HepG2 (cell line): ENCODE results near the gene PTPRC. TPM values are rescaled to one million over a fixed set of nuclear protein-coding genes. Genes with fewer than 3 reads are reported as not detected.

Source experiments
- ATAC-seq: fragments of 200-7000 bp; cut with Tn5 transposase; 3 replicates; pipeline ENCODE4 v1.9.1; 2020; ENCODE audit warnings: mild to moderate bottlenecking, moderate library complexity
- BruUV-seq: library from RNA; stranded (reverse); fragments of 400-500 nt; replicated peaks from 2 replicates; lab custom pipeline; 2021; lab: Mats Ljungman, UMichigan
- CTCF ChIA-PET: fragments of 300-600 bp; formaldehyde crosslinking; extraction: SDS; loops from one replicate; lab custom pipeline; 2021; ENCODE audit warnings: low total read pairs, inconsistent platforms, low intra/inter-chr PET ratio; lab: Yijun Ruan, JAX
- POLR2A ChIA-PET: fragments of 350-600 bp; sonication (Branson Sonifier 250); formaldehyde crosslinking; loops from one replicate; lab custom pipeline; 2020; ENCODE audit warnings: antibody characterized with exemption, inconsistent platforms; lab: Yijun Ruan, JAX
- DNase-seq: peaks from one replicate; pipeline ENCODE4 v3.0.0-alpha.2; 2015; ENCODE audit warnings: low spot score
- FAIRE-seq: peaks from 3 replicates; lab custom pipeline; 2011; peaks lifted over from hg19 to GRCh38; lab: Jason Lieb, UNC
- H2AFZ ChIP-seq: one replicate; pipeline ENCODE4 v1.6.1; 2011; ENCODE audit warnings: low read length, inconsistent platforms
- H3K27ac ChIP-seq: fragments of 300-600 bp; 3 replicates; pipeline ENCODE4 v1.8.0; 2011; ENCODE audit warnings: mixed run types, mild to moderate bottlenecking, mixed read lengths, low read length, inconsistent platforms; ENCODE audit not compliant: insufficient read depth; ENCODE audit errors: extremely low read length
- H3K27me3 ChIP-seq, 2 experiments: fragments of 200-600 bp in 1 of 2; 2 replicates in 1 of 2; 3 replicates in 1 of 2; pipeline versions ENCODE4 v1.6.0 to v1.8.0; 2011; ENCODE audit warnings: low read length in 2 of 2, mild to moderate bottlenecking in 2 of 2, moderate library complexity in 2 of 2, inconsistent platforms in 1 of 2; ENCODE audit not compliant: insufficient read depth in 2 of 2, control insufficient read depth in 1 of 2
- H3K36me3 ChIP-seq, 2 experiments: fragments of 200-600 bp in 1 of 2; replicated peaks in 1 of 2; 2 replicates in 1 of 2; 3 replicates in 1 of 2; pipeline versions ENCODE4 v1.5.1 to v1.8.0; 2011; ENCODE audit warnings: low read length in 2 of 2, inconsistent platforms in 1 of 2; ENCODE audit not compliant: insufficient read depth in 2 of 2, control insufficient read depth in 1 of 2
- H3K4me1 ChIP-seq: 2 replicates; pipeline ENCODE4 v1.5.1; 2012; ENCODE audit warnings: low read length, inconsistent platforms; ENCODE audit not compliant: insufficient read depth
- H3K4me2 ChIP-seq: 2 replicates; pipeline ENCODE4 v1.6.0; 2011; ENCODE audit warnings: low read depth, low read length, inconsistent platforms
- H3K4me3 ChIP-seq, 3 experiments: fragments of 200-600 bp in 1 of 3; sonication (generic), shearing (Covaris generic) in 1 of 3; replicated peaks in 1 of 3; 2 replicates each; pipeline ENCODE4 v1.5.1; 2011 to 2016; ENCODE audit warnings: low read length in 3 of 3, inconsistent platforms in 2 of 3, low read depth in 2 of 3, mild to moderate bottlenecking in 2 of 3, control low read depth in 1 of 3, mixed read lengths in 1 of 3; ENCODE audit not compliant: insufficient read depth in 1 of 3
- H3K79me2 ChIP-seq: one replicate; pipeline ENCODE4 v1.6.1; 2011; ENCODE audit warnings: low read length, inconsistent platforms; ENCODE audit not compliant: insufficient read depth
- H3K9ac ChIP-seq: 2 replicates; pipeline ENCODE4 v1.6.0; 2011; ENCODE audit warnings: mild to moderate bottlenecking, low read depth, low read length, inconsistent platforms; ENCODE audit not compliant: insufficient read depth
- H3K9me3 ChIP-seq: 2 replicates; pipeline ENCODE4 v1.5.1; 2012; ENCODE audit warnings: mild to moderate bottlenecking, low read length
- H4K20me1 ChIP-seq: 2 replicates; pipeline ENCODE4 v1.6.0; 2011; ENCODE audit warnings: inconsistent platforms, mild to moderate bottlenecking, low read length, moderate library complexity; ENCODE audit not compliant: insufficient read depth
- DNMT1 ChIP-seq: sonication (generic); formaldehyde crosslinking; IDR thresholded peaks from 2 replicates; pipeline ENCODE4 v1.5.1; 2020; ENCODE audit warnings: mild to moderate bottlenecking, missing genetic modification reagents
- HNF4G ChIP-seq, 2 experiments: sonication (generic) in 1 of 2; formaldehyde crosslinking in 1 of 2; IDR thresholded peaks; 2 replicates each; pipeline versions ENCODE4 v1.4.0 to v1.6.1; 2011 to 2020; ENCODE audit warnings: borderline replicate concordance in 2 of 2, low read depth in 2 of 2, mild to moderate bottlenecking in 2 of 2, low read length in 1 of 2, missing genetic modification reagents in 1 of 2, moderate library complexity in 1 of 2
- HNRNPL ChIP-seq: fragments of 200-400 bp; formaldehyde crosslinking; IDR thresholded peaks from 2 replicates; pipeline ENCODE4 v1.6.1; 2017; ENCODE audit warnings: mild to moderate bottlenecking, low read depth, low read length
- HOXA9 ChIP-seq: sonication (generic); formaldehyde crosslinking; IDR thresholded peaks from 2 replicates; pipeline ENCODE4 v1.8.1; 2022; ENCODE audit warnings: missing genetic modification reagents, mild to moderate bottlenecking, moderate library complexity, borderline replicate concordance
- MBNL3 ChIP-seq: fragments of 250-450 bp; sonication (Bioruptor Pico); conservative IDR thresholded peaks from 2 replicates; pipeline ENCODE4 v1.8.0; 2022; ENCODE audit warnings: mild to moderate bottlenecking, inconsistent platforms
- NFYC ChIP-seq: IDR thresholded peaks from 2 replicates; pipeline ENCODE4 v1.6.1; 2016; ENCODE audit warnings: missing genetic modification reagents, missing compliant biosample characterization
- SETDB1 ChIP-seq: sonication (generic); formaldehyde crosslinking; IDR thresholded peaks from 2 replicates; pipeline ENCODE4 v1.5.1; 2020; ENCODE audit warnings: missing genetic modification reagents, mild to moderate bottlenecking, borderline replicate concordance
- ZNF12 ChIP-seq: sonication (generic); formaldehyde crosslinking; IDR thresholded peaks from 2 replicates; pipeline ENCODE4 v1.5.0; 2020; ENCODE audit warnings: missing genetic modification reagents
- ZNF564 ChIP-seq: sonication (generic); formaldehyde crosslinking; IDR thresholded peaks from 2 replicates; pipeline ENCODE4 v1.8.1; 2023; ENCODE audit warnings: mild to moderate bottlenecking, missing genetic modification reagents
- WGBS: methylation state at CpG from one replicate; pipeline ENCODE4 v1.1.6; 2017; ENCODE audit warnings: low lambda C conversion rate; 5-methylcytosine and 5-hydroxymethylcytosine counted together
- in situ Hi-C: cut with HindIII; loops from 2 replicates; pipeline ENCODE4 v1.10.0; 2017; ENCODE audit warnings: low pct_unique_long_range_greater_than_20kb; ENCODE audit not compliant: extremely low pct_ligation_motif_present
- intact Hi-C: fragments of 100-400 bp; cut with micrococcal nuclease; formaldehyde crosslinking; loops from one replicate; pipeline ENCODE4 v1.10.0; 2022; ENCODE audit not compliant: unreplicated experiment
- polyA plus RNA-seq, 8 experiments: library from polyadenylated mRNA; depleted of rRNA in 3 of 8; stranded (reverse) in 7 of 8; unstranded in 1 of 8; fragments of >200 nt; fragmentation: Illumina TruSeq in 4 of 8; extraction: Trizol in 4 of 8; gene quantifications; 2 replicates each; pipeline versions ENCODE4 v1.2.1 to v1.2.3, GENCODE V29; 2011 to 2016; ENCODE audit warnings: low read depth in 4 of 8, missing spikeins in 1 of 8, mixed read lengths in 1 of 8; ENCODE audit not compliant: insufficient read depth in 1 of 8
- total RNA-seq, 5 experiments: library from RNA; depleted of rRNA; stranded (reverse); fragments of >200 nt; fragmentation: Illumina TruSeq; extraction: Trizol; gene quantifications; 2 replicates each; pipeline ENCODE4 v1.2.3, GENCODE V29; 2016; ENCODE audit warnings: low read depth in 1 of 5
- TF ChIP-seq, protein P1 (sequence below): sonication (generic); formaldehyde crosslinking; IDR thresholded peaks from 2 replicates; pipeline ENCODE4 v1.8.1; 2022; ENCODE audit warnings: low read depth, mild to moderate bottlenecking, missing genetic modification reagents
- TF ChIP-seq, protein P2 (sequence below): sonication (generic); formaldehyde crosslinking; IDR thresholded peaks from 2 replicates; pipeline ENCODE4 v1.5.0; 2020; ENCODE audit warnings: mild to moderate bottlenecking, missing genetic modification reagents, borderline replicate concordance

PTPRC gene
- total and polyA plus RNA-seq, 2 of the 13 experiments (the other 11 are each of a cell fraction or from before 2014, with no cell fraction given): not detected

DNA sequence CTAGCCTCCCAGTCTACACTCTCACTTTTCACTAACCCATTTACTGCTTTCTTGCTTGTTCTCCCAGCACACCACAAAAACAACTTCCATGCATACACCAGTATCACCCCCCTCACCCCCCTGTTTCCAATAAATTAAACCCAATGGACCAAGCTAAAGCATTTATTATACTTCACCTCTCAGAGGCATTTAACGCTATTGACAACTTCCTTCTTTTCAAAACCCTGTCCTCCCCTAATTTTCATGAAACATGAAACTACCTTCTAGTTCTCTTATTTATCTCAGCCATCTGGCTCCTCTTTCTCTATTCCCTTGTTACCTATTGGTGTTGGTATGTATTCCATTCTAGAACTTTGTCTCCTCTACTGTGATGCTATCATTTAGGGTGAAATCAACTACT, 32.3 kb downstream of the PTPRC start (continued):
- TF ChIP-seq DNMT1 (CRISPR knock-in tag) (no peak), HNRNPL (no peak), ZNF564 (no peak), SETDB1 (CRISPR knock-in tag) (no peak), HNF4G (IDR thresholded peaks at IDR 0.05; ENCODE audit: borderline replicate concordance, low read depth, low read length) (no peak), HNF4G (CRISPR knock-in tag; IDR thresholded peaks at IDR 0.05; ENCODE audit: borderline replicate concordance, low read depth) (no peak)
- TF ChIP-seq, all 625 proteins: peak for 0

GRCh38 chr1:198672124-198672523, 33.3 kb downstream of the PTPRC start:
- 13% methylated on average over 3 of the region's 3 CpGs for WGBS
- no peak for DNase-seq
- Histone ChIP-seq H3K4me1 (no peaks in the 10 kb centered on the region), H2AFZ (no peak overlapping the region), H3K27me3 (no peaks in the 10 kb centered on the region), H3K4me2 (no peak overlapping the region), H4K20me1 (no peaks in the 10 kb centered on the region), H3K79me2 (no peaks in the 10 kb centered on the region), H3K9ac (no peak overlapping the region), H3K4me3 (no peak overlapping the region), H3K9me3 (no peaks in the 10 kb centered on the region), H3K27ac (no peak overlapping the region), H3K36me3 (no peaks in the 10 kb centered on the region)
- FAIRE-seq: no peak
- in situ Hi-C loops (no loop called here), intact Hi-C loops (no loop called here)
- ATAC-seq: no peak
- CTCF ChIA-PET: no interaction called here
- POLR2A ChIA-PET: no interaction called here
- no TSS peak for BruUV-seq
- TF ChIP-seq, protein P1, sequence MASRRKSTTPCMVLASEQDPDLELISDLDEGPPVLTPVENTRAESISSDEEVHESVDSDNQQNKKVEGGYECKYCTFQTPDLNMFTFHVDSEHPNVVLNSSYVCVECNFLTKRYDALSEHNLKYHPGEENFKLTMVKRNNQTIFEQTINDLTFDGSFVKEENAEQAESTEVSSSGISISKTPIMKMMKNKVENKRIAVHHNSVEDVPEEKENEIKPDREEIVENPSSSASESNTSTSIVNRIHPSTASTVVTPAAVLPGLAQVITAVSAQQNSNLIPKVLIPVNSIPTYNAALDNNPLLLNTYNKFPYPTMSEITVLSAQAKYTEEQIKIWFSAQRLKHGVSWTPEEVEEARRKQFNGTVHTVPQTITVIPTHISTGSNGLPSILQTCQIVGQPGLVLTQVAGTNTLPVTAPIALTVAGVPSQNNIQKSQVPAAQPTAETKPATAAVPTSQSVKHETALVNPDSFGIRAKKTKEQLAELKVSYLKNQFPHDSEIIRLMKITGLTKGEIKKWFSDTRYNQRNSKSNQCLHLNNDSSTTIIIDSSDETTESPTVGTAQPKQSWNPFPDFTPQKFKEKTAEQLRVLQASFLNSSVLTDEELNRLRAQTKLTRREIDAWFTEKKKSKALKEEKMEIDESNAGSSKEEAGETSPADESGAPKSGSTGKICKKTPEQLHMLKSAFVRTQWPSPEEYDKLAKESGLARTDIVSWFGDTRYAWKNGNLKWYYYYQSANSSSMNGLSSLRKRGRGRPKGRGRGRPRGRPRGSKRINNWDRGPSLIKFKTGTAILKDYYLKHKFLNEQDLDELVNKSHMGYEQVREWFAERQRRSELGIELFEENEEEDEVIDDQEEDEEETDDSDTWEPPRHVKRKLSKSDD (CRISPR knock-in tag): no peak
- TF ChIP-seq HOXA9 (no peak), ZNF12 (no peak), NFYC (CRISPR knock-in tag) (no peak), MBNL3 (CRISPR knock-in tag) (no peak)
- TF ChIP-seq, protein P2, sequence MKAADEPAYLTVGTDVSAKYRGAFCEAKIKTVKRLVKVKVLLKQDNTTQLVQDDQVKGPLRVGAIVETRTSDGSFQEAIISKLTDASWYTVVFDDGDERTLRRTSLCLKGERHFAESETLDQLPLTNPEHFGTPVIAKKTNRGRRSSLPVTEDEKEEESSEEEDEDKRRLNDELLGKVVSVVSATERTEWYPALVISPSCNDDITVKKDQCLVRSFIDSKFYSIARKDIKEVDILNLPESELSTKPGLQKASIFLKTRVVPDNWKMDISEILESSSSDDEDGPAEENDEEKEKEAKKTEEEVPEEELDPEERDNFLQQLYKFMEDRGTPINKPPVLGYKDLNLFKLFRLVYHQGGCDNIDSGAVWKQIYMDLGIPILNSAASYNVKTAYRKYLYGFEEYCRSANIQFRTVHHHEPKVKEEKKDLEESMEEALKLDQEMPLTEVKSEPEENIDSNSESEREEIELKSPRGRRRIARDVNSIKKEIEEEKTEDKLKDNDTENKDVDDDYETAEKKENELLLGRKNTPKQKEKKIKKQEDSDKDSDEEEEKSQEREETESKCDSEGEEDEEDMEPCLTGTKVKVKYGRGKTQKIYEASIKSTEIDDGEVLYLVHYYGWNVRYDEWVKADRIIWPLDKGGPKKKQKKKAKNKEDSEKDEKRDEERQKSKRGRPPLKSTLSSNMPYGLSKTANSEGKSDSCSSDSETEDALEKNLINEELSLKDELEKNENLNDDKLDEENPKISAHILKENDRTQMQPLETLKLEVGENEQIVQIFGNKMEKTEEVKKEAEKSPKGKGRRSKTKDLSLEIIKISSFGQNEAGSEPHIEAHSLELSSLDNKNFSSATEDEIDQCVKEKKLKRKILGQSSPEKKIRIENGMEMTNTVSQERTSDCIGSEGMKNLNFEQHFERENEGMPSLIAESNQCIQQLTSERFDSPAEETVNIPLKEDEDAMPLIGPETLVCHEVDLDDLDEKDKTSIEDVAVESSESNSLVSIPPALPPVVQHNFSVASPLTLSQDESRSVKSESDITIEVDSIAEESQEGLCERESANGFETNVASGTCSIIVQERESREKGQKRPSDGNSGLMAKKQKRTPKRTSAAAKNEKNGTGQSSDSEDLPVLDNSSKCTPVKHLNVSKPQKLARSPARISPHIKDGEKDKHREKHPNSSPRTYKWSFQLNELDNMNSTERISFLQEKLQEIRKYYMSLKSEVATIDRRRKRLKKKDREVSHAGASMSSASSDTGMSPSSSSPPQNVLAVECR (CRISPR knock-in tag): no peak
